Activated CD4-positive, alpha-beta T cell treated with anti-CD3 and anti-CD28 coated beads for 1 hour (primary cell): ENCODE results near the gene DCANP1.
"Not testable (repeated sequence)": the region's sequence is repeated elsewhere in the genome, so short reads cannot be mapped to it uniquely, and the experiment has no call there.

Experiments used
- DNase-seq: peaks from one replicate; pipeline ENCODE4 v3.0.0-alpha.2; 2020

DCANP1 gene

GRCh38 chr5:135447298-135447929, at the start of gene DCANP1:
TSS of gene DCANP1 (minus strand) at chr5:135447348. CDS start at chr5:135447108, 240 bp downstream.
- no peak for DNase-seq

DNA sequence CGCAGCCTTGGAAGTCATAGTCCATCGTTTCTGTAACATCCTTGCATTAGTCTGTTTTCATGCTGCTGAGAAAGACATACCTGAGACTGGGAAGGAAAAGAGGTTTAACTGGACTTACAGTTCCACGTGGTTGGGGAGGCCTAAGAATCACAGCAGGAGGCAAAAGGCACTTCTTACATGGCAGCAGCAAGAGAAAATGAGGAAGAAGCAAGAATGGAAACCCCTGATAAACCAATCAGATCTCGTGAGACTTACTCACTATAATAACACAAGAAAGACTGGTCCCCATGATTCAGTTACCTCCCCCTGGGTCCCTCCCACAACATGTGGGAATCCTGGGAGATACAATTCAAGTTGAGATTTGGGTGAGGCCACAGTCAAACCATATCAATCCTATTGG, 48.4 kb upstream of the DCANP1 start:
- not testable (repeated sequence) for DNase-seq

DNA sequence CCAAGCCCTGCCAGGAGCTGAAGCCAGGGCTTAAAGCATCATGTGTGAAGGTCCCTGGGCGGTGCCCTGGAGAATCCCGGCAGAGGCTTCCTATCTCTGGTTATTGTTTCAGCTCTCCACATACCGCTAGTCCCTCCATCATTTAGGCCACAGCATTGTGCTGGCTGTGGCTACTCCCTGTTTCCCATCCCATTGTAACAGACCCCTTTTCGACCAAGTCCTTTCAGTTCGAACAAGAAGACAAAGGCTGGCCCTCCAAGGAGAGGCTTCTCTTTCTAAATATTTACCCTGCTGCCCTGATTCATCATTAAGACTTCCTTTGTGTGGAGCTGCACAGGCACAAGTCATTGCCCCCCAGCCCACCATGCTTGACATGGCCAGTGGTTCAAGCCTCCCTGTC, 47.0 kb upstream of the DCANP1 start:
- no peak for DNase-seq

GRCh38 chr5:135493406-135494180, 46.4 kb upstream of the DCANP1 start:
- no peak for DNase-seq

- no peak for DNase-seq
These were observed 45.1 kb upstream of the DCANP1 start for GRCh38 chr5:135492319-135492626.

GRCh38 chr5:135491552-135492318, 44.6 kb upstream of the DCANP1 start:
- DNase-seq = no peak

GRCh38 chr5:135491038-135491551, 43.9 kb upstream of the DCANP1 start:
- no peak for DNase-seq

DNA sequence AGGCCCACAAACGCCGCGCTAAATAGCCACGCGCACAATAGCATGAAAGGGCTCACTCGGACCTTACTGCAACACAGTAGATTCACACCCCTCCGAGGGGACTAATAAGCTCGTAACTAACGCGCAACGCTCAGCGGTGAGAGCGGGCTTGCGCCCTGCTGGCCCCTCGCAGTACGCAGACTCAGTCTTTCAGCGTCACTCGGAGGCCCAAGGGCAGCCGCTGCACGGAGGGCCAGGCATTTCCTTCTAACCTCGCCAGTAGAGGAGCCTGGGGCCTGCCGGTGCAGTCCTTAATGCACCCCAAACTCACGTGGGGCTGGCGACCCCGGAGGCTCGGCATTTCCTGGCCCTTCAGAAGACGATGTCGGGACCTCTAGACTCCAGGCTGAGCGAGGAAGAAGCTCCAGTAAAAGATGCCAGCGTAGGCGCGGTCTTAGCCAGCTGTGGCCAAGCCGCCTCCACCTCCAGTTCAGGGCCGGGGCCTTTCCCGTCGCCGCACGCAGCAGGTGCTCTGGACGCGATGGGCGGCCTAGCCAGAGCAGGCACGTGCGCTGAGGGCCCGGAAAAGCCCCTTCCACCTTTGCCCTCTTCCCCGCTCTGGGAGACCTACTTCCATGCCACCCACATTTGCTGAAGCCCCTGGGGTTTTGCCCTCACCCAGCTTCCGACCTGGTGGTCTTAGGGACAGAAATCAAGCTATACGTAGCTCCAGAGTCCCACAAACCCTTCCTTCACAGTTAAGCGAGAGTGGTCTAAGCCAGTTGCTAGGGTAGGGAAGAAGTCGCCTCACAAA, 43.3 kb upstream of the DCANP1 start:
- DNase-seq = no peak

DNA sequence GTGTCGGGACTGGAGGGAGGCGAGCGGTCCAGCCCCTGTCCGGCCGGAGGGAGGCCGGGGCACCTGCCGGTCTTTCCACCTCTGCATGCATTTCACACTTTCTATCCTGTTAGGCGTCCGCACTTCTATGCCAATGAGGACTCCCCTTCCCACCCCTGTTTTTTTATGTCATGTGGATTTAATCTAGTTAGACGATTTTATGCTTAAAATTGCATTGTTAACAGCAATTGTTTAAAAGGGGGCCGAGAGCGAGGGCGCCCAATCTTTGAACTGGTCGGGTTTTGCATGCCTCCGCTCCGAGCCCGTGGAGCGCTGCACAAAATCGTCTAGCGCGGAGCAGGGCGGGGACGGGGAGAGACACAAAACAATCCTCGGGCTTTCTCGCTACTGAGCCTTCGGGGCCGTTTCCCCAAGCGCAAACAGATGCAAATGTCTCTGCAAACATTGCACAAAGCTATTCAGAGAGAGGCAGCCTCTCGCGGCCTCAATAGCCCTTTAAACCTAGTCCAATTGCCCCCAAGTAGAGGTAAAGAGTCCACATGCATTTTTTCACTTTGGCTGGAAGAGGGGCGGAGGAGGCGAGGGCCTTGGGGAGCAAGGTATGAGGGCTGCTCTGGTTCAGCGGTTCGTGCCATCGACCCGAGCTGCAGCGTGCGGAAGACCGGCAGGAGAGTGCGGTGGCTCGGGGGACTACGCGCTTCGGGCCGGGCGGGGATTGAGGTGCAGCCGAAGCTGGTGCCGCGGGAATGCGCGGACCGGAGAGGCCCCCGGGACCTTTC, 42.5 kb upstream of the DCANP1 start:
- DNase-seq = no peak

GRCh38 chr5:135488727-135489465, 41.7 kb upstream of the DCANP1 start:
- DNase-seq = no peak

GRCh38 chr5:135487839-135488514, 40.8 kb upstream of the DCANP1 start:
- DNase-seq = no peak

DNA sequence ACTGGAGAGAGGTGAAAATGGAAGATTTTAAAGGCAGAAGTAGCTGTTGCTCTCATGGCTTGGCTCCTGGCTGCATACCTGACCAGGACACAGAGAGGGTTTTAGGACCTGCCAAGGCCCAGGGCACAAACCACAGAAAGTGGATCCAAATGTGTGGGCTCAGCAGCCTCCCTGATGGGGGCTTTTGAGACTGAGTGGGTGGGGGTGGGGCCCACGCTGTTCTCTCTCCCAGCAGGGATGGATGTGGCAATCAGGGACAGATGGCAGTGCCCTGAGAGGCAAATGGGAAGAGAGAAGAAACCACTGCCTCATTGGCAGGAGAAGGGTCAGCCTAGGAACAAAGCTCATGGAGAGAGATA, 39.9 kb upstream of the DCANP1 start:
- no peak for DNase-seq

DNA sequence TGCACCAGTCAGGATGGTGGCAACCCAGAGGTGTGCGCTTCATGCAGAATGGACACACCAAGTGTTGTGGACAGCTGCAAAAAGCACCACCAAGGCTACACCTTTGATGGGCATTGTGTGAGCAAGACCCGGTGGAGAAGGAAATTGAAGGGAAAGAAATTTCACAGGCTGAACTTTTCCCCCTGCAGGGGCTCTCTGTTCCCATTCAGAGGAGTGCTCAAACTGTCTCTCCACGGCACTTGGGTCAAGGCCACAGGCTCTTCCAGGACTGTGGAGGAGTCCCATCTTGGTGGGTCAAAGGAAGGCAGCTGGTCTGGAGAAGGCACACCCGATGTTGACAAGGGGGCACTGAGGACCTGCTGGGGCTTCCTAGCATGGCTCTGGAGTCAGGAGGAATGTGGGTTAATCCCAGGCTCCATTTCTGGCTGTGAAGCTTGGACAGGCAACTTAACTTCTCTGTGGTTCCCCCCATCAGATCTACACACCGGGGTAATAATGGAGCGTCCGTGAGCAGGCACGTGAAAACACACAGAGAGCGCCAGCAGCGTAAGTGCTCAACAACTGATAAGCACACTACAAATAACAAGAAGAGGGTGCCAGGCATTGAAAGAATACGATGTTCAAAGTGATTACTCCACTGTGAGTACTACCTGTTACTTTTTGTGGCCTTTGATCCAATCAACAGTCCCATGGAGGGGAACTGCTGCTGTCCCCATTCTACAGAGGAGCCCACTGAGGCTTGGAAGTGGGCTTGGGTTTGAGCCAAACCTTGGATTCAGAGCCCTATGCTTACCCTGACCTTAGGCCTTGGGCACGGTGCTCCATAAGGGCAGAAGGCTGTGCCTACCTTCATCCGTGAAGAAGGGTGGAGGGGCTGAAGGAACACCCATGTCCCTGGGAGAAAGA, 39.2 kb upstream of the DCANP1 start:
- DNase-seq = no peak

DNA sequence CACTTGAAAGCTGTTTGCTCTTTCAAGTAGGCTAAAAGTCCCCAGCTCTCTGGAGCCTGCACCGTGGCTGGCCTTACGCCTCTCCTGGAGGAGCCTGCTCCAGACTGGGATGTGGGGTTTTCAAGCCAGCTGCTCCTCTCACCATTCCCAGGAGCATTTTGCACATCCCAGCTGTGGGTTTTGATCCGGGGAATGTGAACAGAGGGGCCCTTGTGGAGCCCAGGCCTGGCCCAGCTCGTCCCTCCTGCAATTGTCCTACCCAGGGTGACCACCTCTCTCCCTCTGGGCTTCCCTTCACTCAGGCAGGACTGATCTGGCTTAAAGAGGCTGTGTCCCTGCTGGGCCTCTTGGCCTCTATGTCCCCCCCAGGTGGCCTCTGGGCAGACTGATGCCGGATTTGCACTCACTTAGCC, 37.5 kb upstream of the DCANP1 start:
- DNase-seq = no peak

DNA sequence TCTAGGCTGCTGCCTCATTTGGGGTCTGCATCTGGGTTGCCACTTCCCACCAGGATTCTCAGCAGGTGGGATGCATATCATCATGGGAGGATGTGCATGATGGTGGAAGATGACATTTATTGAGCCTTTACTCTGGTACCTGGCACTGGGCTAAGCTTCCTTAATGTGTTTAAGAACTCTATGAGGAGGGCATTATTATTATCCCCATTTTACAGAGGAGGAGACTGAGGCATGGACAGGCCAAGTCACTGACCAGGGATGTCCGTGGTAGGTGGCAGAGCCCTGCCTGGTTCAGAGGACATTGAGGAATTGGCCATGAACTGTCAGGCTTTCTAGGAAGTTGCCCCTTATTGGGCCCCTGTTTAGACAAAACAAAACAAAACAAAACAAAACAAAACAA, 36.1 kb upstream of the DCANP1 start:
- no peak for DNase-seq

- DNase-seq = no peak
These were observed 35.3 kb upstream of the DCANP1 start for GRCh38 chr5:135482381-135482933.

- no peak for DNase-seq
These were observed 34.8 kb upstream of the DCANP1 start for GRCh38 chr5:135481909-135482311.

GRCh38 chr5:135481387-135481786, 34.2 kb upstream of the DCANP1 start:
- no peak for DNase-seq

GRCh38 chr5:135480511-135480910, 33.4 kb upstream of the DCANP1 start:
- DNase-seq = no peak
